HG03159 (cell line): ENCODE results near the gene SMPD1.
"Not testable (repeated sequence)": the region's sequence is repeated elsewhere in the genome, so short reads cannot be mapped to it uniquely, and the experiment has no call there.

ENCODE experiments used
- ATAC-seq: cut with Tn5 transposase; IDR thresholded peaks from one replicate; pipeline ENCODE4 v1.9.1; 2021; ENCODE audit warnings: mild to moderate bottlenecking, moderate library complexity; ENCODE audit not compliant: unreplicated experiment

SMPD1 gene

GRCh38 chr11:6387811-6388599, 2.3 kb upstream of the SMPD1 start:
- ATAC-seq: no peak

- no peak for ATAC-seq
Measured at GRCh38 chr11:6388748-6389147, 1.5 kb upstream of the SMPD1 start.

- ATAC-seq: no peak
Measured at GRCh38 chr11:6390718-6391469, 620 bp downstream of the SMPD1 start.

GRCh38 chr11:6391537-6392134, 1.4 kb downstream of the SMPD1 start:
- no peak for ATAC-seq

- not testable (repeated sequence) for ATAC-seq
Measured at GRCh38 chr11:6392251-6392650, 2.0 kb downstream of the SMPD1 start.

GRCh38 chr11:6393989-6394670, 3.9 kb downstream of the SMPD1 start:
- ATAC-seq: no peak

GRCh38 chr11:6395470-6396060, 5.3 kb downstream of the SMPD1 start:
- ATAC-seq: no peak

GRCh38 chr11:6397156-6397555, 6.9 kb downstream of the SMPD1 start:
- ATAC-seq: no peak

GRCh38 chr11:6397636-6398035, 7.4 kb downstream of the SMPD1 start:
- no peak for ATAC-seq

- ATAC-seq: no peak
Measured at GRCh38 chr11:6400431-6401345, 10.4 kb downstream of the SMPD1 start.

- ATAC-seq: no peak
Measured at GRCh38 chr11:6401464-6401863, 11.2 kb downstream of the SMPD1 start.

GRCh38 chr11:6402061-6402470, 11.8 kb downstream of the SMPD1 start:
- ATAC-seq: peak; percentile 35

- ATAC-seq: peak; percentile 83
Measured at GRCh38 chr11:6402561-6402981, 12.3 kb downstream of the SMPD1 start.

- ATAC-seq: no peak
Measured at GRCh38 chr11:6403539-6403938, 13.3 kb downstream of the SMPD1 start.

GRCh38 chr11:6404342-6405051, 14.2 kb downstream of the SMPD1 start:
- ATAC-seq: no peak

GRCh38 chr11:6405052-6405667, 14.9 kb downstream of the SMPD1 start:
- ATAC-seq: no peak

- ATAC-seq: no peak
Measured at GRCh38 chr11:6405846-6406245, 15.6 kb downstream of the SMPD1 start.

- ATAC-seq: no peak
Measured at GRCh38 chr11:6406370-6406769, 16.1 kb downstream of the SMPD1 start.
